Left kidney (tissue), 8 donors: ENCODE measurements around the gene OTOL1. TPM values are rescaled to one million over a fixed set of nuclear protein-coding genes. Genes with fewer than 3 reads are reported as not detected.
"Not testable (repeated sequence)": the region's sequence is repeated elsewhere in the genome, so short reads cannot be mapped to it uniquely, and the experiment has no call there.

ENCODE experiments used
- DNase-seq: peaks from one replicate; pipeline ENCODE4 v3.0.0-alpha.2; 2013
- long read RNA-seq, 8 donors: transcript quantifications; one replicate each; lab custom pipeline, GENCODE V29; 2026
- polyA plus RNA-seq: library from polyadenylated mRNA; unstranded; fragments of 120-200 nt; gene quantifications from one replicate; pipeline ENCODE4 v1.2.1, GENCODE V29; 2013; ENCODE audit not compliant: insufficient read length

Gene OTOL1
- not detected for polyA plus RNA-seq
- long read RNA-seq, donor 1 = 0 reads
- long read RNA-seq, donor 2 = 0 reads
- long read RNA-seq, donor 3 = 0 reads
- long read RNA-seq, donor 4 = 0 reads
- long read RNA-seq, donor 5 = 0 reads
- long read RNA-seq, donor 6 = 0 reads
- long read RNA-seq, donor 7 = 0 reads
- long read RNA-seq, donor 8 = 0 reads

GRCh38 chr3:161496508-161496907, at the start of gene OTOL1:
TSS of gene OTOL1 (plus strand) at chr3:161496808. CDS start at chr3:161496808, 0 bp downstream.
- DNase-seq = no peak

- no peak for DNase-seq
Measured at GRCh38 chr3:161449785-161450184, 46.8 kb upstream of the OTOL1 start.

GRCh38 chr3:161452179-161452578, 44.4 kb upstream of the OTOL1 start:
- no peak for DNase-seq

DNA sequence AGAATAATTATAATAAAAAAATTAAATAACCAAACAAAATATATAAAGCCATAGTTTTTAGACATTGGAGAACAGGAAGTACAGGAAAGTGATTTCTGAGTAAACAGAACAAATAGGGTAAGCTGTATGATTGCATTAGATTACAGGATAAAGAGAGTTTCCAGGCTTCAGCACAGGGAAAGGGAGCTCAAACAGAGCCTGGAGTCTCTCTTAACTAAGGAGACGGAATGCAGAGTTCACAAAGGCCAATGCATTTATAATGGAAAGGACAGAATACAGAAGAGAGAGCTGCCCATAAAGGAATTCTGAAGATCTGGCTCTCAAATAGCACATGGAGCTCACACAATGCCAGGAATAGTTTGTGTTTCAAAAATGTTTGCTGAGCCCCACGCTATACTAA, 42.0 kb upstream of the OTOL1 start:
- no peak for DNase-seq

DNA sequence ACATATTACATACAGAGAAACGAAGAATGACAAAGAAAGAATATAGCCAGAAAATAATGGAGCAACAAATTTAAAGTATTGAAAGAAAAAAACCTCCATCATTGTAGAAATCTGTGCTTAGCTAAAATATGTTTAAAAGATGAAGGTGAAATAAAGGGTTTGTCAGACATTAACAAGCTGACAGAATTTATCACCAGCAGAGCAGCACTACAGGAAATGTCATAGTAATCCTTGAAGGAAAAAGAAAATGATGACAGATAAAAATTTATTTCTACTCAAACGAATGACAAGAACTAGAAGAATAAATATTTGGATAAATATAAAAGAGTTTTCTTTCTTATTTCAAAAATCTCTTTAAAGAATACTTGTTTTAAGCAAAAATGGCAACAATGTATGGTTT, 40.6 kb upstream of the OTOL1 start:
- DNase-seq = no peak

DNA sequence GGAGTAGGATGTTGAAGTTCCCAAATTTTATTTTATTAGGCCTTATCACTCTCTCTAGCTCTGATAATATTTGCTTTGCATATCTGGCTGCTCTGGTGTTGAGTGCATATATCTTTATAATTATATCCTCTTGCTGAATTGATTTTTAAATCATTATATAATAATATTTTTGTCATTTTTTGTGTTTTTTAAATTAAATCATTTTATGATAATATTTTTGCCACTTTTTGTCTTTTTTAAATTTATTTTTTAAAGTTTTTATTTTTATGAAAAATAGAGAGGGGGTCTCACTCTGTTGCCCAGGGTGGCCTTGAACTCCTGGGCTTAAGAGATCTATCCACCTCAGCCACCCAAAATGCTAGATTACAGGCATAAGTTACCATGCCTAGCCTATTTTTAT, 34.5 kb upstream of the OTOL1 start:
- no peak for DNase-seq

DNA sequence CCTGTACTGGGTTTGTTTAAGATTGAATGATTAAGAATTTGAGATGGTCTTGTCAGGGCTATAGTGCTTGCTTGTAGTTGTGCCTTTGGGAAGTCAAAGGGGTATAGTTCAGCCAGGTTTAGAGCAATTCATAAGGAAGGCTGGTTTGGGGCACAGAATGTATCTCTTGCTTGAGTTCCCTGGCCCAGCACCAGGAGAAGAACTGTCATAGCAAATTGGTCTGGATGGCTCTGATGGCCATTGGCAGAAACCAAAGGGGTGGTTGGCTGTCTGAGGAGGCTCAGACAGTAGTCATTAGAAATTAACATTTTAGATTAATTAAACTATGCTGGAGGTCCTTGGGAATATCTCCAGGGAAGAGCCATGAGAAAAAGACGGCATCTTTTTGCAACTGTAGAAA, 25.4 kb upstream of the OTOL1 start:
- no peak for DNase-seq

GRCh38 chr3:161474139-161474538, 22.5 kb upstream of the OTOL1 start:
- DNase-seq = no peak

GRCh38 chr3:161474741-161475140, 21.9 kb upstream of the OTOL1 start:
- DNase-seq = no peak

DNA sequence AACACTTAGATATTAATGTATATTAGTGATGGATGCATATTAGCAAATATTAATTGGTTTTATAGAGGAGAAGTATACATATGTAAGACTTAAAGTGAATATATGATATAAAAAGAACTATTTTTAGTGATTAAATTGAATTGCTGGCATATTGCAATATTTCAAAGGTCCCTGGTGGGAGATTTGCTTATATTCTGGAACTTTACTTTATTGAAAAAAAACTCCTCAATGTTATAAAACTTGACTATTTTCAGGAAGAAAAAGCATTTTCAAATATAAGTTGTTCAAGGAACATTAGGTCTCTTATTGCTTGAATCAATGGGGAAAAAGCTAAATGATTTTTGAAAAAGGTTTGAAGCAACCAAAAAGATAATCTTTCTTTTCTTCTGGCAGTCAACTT, 21.4 kb upstream of the OTOL1 start:
- no peak for DNase-seq

GRCh38 chr3:161475905-161476304, 20.7 kb upstream of the OTOL1 start:
- DNase-seq = peak; percentile 6

DNA sequence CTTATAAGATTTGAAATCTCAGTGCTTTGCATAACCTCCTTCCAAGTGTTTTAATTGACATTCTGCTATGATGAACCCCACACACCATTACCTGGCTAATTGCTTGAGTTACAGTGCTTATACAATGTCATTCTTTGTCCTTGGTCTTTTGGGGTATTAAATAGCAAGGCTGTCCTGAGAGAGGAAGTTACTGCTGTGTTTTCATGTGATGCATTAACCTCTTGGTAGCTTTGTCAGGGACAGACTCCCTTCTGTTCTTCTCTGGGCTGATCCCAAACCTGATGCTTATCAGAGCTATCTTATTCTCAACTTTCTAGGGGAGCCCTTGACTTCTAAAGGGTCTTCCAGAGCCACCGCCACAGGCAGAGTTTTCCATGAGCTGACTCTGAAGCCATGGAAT, 12.4 kb upstream of the OTOL1 start:
- DNase-seq = no peak

GRCh38 chr3:161488284-161488683, 8.3 kb upstream of the OTOL1 start:
- not testable (repeated sequence) for DNase-seq

GRCh38 chr3:161489395-161489794, 7.2 kb upstream of the OTOL1 start:
- no peak for DNase-seq

DNA sequence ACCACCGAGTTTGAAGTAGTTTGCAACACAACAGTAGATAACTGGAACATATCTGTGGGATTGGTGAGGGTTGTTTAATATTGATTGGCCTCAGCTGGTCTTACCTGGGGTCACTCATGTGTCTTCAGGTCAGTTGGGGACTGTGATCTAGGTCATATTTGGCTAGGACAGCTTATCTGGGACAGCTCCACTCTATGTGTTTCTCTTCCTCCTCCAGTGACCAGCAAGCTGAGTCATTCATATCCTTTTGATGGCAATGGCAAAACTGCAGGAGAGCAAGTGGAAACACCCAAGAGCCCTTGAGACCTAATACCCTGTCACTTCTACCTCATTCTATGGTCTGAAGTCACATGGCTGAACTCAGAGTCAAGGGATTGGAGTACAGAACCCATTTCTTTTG, 5.8 kb upstream of the OTOL1 start:
- DNase-seq = not testable (repeated sequence)

- DNase-seq = no peak
Measured at GRCh38 chr3:161498259-161498921, 1.8 kb downstream of the OTOL1 start.

GRCh38 chr3:161500068-161500796, 3.6 kb downstream of the OTOL1 start:
- DNase-seq = peak; percentile 43

DNA sequence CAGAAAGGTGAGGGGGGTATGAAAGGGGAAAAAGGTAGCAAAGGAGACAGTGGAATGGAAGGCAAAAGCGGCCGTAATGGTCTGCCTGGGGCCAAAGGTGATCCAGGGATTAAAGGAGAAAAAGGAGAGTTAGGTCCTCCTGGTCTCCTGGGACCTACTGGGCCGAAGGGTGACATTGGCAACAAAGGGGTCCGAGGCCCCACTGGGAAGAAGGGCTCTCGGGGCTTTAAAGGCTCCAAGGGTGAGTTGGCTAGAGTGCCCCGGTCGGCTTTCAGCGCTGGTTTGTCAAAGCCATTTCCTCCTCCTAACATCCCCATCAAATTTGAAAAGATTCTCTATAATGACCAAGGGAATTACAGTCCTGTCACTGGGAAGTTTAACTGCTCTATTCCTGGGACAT, 6.7 kb downstream of the OTOL1 start:
- no peak for DNase-seq

- DNase-seq = no peak
Measured at GRCh38 chr3:161508852-161509477, 12.4 kb downstream of the OTOL1 start.

GRCh38 chr3:161510510-161511260, 14.1 kb downstream of the OTOL1 start:
- DNase-seq = no peak

- DNase-seq = no peak
Measured at GRCh38 chr3:161523916-161524315, 27.3 kb downstream of the OTOL1 start.

- no peak for DNase-seq
Measured at GRCh38 chr3:161531930-161532329, 35.3 kb downstream of the OTOL1 start.
